ENCODE data around the gene MLLT3.

GRCh38 chr9:20566401-20566800, 55.9 kb downstream of the MLLT3 start:
- TF ChIP-seq EZH2 (IDR thresholded peaks at IDR 0.05; ENCODE audit: low read depth), result no peak
- TF ChIP-seq, protein P1, sequence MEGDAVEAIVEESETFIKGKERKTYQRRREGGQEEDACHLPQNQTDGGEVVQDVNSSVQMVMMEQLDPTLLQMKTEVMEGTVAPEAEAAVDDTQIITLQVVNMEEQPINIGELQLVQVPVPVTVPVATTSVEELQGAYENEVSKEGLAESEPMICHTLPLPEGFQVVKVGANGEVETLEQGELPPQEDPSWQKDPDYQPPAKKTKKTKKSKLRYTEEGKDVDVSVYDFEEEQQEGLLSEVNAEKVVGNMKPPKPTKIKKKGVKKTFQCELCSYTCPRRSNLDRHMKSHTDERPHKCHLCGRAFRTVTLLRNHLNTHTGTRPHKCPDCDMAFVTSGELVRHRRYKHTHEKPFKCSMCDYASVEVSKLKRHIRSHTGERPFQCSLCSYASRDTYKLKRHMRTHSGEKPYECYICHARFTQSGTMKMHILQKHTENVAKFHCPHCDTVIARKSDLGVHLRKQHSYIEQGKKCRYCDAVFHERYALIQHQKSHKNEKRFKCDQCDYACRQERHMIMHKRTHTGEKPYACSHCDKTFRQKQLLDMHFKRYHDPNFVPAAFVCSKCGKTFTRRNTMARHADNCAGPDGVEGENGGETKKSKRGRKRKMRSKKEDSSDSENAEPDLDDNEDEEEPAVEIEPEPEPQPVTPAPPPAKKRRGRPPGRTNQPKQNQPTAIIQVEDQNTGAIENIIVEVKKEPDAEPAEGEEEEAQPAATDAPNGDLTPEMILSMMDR (conservative IDR thresholded peaks at IDR 0.05), result no peak
